Smooth muscle cell (in vitro differentiated cells): Measurements from ENCODE around the gene ZNF423. TPM values are rescaled to one million over a fixed set of nuclear protein-coding genes. Genes with fewer than 3 reads are reported as not detected.

Source experiments
- DNase-seq: peaks from one replicate; lab custom pipeline; 2025; ENCODE audit not compliant: unreplicated experiment; lab: John Stamatoyannopoulos, UW
- H2AFZ ChIP-seq: fragments of 200-600 bp; sonication (generic); 2 replicates; pipeline ENCODE4 v1.6.0; 2016; ENCODE audit warnings: antibody characterized with exemption, low read depth, mild to moderate bottlenecking
- H3F3A ChIP-seq: fragments of 200-600 bp; sonication (generic); 2 replicates; pipeline ENCODE4 v1.6.0; 2017; ENCODE audit warnings: antibody characterized with exemption, low read depth
- H3K27ac ChIP-seq: fragments of 200-600 bp; sonication (generic); 2 replicates; pipeline ENCODE4 v1.5.1; 2016; ENCODE audit warnings: low read depth, mild to moderate bottlenecking
- H3K27me3 ChIP-seq: fragments of 200-600 bp; sonication (generic); 2 replicates; pipeline ENCODE4 v1.6.1; 2016; ENCODE audit warnings: low read depth, mild to moderate bottlenecking
- H3K36me3 ChIP-seq: fragments of 200-600 bp; sonication (generic); 2 replicates; pipeline ENCODE4 v1.5.1; 2016; ENCODE audit warnings: low read depth
- H3K4me1 ChIP-seq: fragments of 200-600 bp; sonication (generic); 2 replicates; pipeline ENCODE4 v1.5.1; 2016; ENCODE audit warnings: low read depth
- H3K4me2 ChIP-seq: fragments of 200-600 bp; sonication (generic); 2 replicates; pipeline ENCODE4 v1.6.0; 2016; ENCODE audit warnings: mild to moderate bottlenecking
- H3K4me3 ChIP-seq: fragments of 200-600 bp; sonication (generic); 2 replicates; pipeline ENCODE4 v1.5.1; 2016; ENCODE audit warnings: mild to moderate bottlenecking
- H3K79me2 ChIP-seq: fragments of 200-600 bp; sonication (generic); 2 replicates; pipeline ENCODE4 v1.6.0; 2016; ENCODE audit warnings: low read depth, mild to moderate bottlenecking
- H3K9ac ChIP-seq: fragments of 200-600 bp; sonication (generic); 2 replicates; pipeline ENCODE4 v1.6.0; 2016; ENCODE audit warnings: low read depth
- H3K9me3 ChIP-seq: fragments of 200-600 bp; sonication (generic); replicated peaks from 2 replicates; pipeline ENCODE4 v1.5.1; 2016; ENCODE audit warnings: low read depth
- H4K20me1 ChIP-seq: fragments of 200-600 bp; sonication (generic); 2 replicates; pipeline ENCODE4 v1.6.0; 2016; ENCODE audit warnings: low read depth
- WGBS: methylation state at CpG from one replicate; pipeline ENCODE4 v1.1.7; 2016; ENCODE audit warnings: low lambda C conversion rate; 5-methylcytosine and 5-hydroxymethylcytosine counted together
- polyA plus RNA-seq: library from polyadenylated mRNA; unstranded; fragments of >200 nt; fragmentation: Nextera tagmentation; extraction: Ambion mirVana; gene quantifications from 2 replicates; pipeline ENCODE4 v1.2.1, GENCODE V29; 2016
- total RNA-seq: library from RNA; depleted of rRNA; stranded (reverse); fragments of >200 nt; gene quantifications from 2 replicates; pipeline ENCODE4 v1.2.3, GENCODE V29; 2014
- TF ChIP-seq, protein P1 (sequence below): fragments of 200-600 bp; sonication (generic); IDR thresholded peaks from 2 replicates; pipeline ENCODE4 v1.5.1; 2017; ENCODE audit warnings: borderline replicate concordance, mild to moderate bottlenecking, antibody characterized with exemption; ENCODE audit not compliant: insufficient read depth, poor library complexity, severe bottlenecking

ZNF423 gene
- total and polyA plus RNA-seq, 2 experiments from 2014 or later, result 6.9 to 7.0 TPM

DNA sequence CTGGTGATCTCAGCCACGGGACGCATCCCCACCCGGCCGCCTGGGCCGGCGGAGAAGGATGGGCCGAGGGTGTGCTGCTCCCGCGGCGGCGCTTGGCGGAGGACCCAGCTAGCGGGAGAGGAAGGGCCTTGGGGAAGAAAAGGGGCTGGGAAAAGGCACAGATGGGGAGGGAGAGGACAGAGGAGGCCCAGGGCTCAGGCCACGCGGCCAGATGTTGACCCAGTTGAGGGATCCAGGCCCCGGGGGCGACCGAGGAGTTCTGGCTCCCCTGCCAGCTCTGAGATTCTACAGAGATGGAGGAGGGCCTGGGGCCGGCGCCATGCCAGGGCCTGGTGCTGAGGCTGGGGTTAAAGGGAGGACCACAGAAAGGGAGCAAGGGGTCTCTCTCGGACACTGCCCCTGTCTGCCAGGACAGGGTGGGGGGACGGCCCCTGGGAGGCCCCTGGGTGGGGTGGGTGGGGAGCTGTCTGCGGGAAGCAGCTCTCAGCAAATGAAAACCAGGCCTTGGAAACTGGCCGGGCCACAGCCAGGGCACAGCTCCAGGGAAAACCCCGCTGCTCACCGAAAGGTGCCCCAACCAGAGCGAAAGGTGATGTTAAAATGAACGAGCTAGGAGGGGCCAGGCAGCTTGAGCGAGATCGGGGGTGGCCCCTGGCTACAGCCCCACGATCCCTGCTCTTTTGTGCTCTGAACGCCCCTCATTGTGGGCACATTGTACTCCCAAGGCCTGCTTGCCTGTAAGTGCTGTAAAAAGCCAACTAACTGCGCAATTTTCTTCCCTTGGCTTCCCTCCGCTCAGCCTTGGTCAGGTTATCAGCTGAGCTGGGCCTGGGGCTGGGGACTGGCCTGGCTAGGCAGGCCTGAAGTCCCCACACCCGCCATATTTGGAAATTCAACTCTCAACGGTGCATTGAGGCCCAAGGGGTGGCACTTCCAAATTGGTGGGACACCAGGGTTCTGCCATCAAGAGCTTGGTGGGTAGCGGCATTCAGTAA is 191.4 kb downstream of the ZNF423 start:
- H2AFZ ChIP-seq, result no peak overlapping the region
- H3K79me2 ChIP-seq, result no peaks in the 10 kb centered on the region
- H3K4me2 ChIP-seq, result no peak overlapping the region
- WGBS, result 86% methylated on average over 32 of the region's 37 CpGs
- H3K27ac ChIP-seq, result no peak overlapping the region
- DNase-seq, result no peak
- H3K36me3 ChIP-seq, result no peaks in the 10 kb centered on the region
- H3K9me3 ChIP-seq, result no peaks in the 10 kb centered on the region
- no peaks in the 10 kb centered on the region for H3F3A ChIP-seq
- TF ChIP-seq, protein P1, sequence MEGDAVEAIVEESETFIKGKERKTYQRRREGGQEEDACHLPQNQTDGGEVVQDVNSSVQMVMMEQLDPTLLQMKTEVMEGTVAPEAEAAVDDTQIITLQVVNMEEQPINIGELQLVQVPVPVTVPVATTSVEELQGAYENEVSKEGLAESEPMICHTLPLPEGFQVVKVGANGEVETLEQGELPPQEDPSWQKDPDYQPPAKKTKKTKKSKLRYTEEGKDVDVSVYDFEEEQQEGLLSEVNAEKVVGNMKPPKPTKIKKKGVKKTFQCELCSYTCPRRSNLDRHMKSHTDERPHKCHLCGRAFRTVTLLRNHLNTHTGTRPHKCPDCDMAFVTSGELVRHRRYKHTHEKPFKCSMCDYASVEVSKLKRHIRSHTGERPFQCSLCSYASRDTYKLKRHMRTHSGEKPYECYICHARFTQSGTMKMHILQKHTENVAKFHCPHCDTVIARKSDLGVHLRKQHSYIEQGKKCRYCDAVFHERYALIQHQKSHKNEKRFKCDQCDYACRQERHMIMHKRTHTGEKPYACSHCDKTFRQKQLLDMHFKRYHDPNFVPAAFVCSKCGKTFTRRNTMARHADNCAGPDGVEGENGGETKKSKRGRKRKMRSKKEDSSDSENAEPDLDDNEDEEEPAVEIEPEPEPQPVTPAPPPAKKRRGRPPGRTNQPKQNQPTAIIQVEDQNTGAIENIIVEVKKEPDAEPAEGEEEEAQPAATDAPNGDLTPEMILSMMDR, result no peak
- H4K20me1 ChIP-seq, result peaks cover 6% of the 10 kb centered on the region
- H3K9ac ChIP-seq, result no peak overlapping the region
- H3K4me3 ChIP-seq, result no peak overlapping the region
- no peaks in the 10 kb centered on the region for H3K27me3 ChIP-seq
- H3K4me1 ChIP-seq, result peaks cover 8% of the 10 kb centered on the region

DNA sequence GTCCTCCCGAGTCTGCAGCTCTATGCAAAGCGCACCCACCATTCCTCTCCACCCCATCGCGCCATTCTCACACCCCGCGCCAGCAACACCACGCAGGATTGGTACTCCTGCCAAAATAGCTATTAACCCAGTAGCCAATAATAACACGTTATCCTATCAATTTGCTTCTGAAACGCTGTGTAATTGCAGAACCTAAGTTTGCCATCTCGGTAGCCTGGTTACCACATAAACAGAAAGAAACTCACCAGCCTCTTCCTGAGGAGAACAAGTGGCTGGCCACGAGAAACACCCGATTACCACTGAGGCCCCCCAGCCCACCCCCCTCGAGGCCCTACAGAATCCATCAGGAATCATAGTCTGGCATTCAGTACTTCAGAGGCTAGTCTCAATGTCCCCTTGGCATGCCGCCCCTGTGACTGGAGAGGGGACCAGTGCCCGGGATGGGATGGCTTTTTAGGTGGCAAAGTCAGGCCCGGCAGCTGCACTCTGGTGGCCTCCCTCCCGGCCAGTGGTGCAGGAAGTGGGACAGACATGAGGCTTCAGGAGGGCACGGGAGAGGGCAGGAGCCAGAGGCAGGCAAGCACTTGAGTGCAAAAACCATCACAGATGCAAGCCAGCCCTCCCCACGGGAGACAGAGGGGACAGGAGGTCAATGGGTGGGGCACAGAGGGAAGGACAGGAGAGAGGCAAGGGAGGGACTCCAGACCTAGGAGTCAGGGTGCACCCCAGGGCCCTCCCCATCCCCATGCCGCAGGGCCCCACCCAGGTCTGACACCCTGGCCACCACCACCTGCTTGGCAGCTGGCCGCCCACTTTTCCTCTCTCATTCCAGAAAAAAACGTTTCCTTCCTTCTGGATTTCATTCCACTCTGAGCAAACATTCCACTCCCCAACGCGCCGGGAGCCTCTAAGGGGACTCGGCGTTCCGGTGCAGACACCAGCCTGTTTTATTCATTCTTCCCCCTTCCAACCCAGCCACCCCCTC is 192.5 kb downstream of the ZNF423 start:
- Histone ChIP-seq H3K4me1 (peaks cover 8% of the 10 kb centered on the region), H3K27ac (no peak overlapping the region), H3K9ac (no peak overlapping the region), H3K4me2 (no peak overlapping the region), H2AFZ (no peak overlapping the region), H3K79me2 (no peaks in the 10 kb centered on the region), H3F3A (no peaks in the 10 kb centered on the region), H3K27me3 (no peaks in the 10 kb centered on the region), H4K20me1 (peaks cover 3% of the 10 kb centered on the region), H3K9me3 (no peaks in the 10 kb centered on the region), H3K36me3 (no peaks in the 10 kb centered on the region), H3K4me3 (no peak overlapping the region)
- TF ChIP-seq, protein P1, result no peak
- DNase-seq, result no peak
- 87% methylated on average over 27 of the region's 28 CpGs for WGBS

DNA sequence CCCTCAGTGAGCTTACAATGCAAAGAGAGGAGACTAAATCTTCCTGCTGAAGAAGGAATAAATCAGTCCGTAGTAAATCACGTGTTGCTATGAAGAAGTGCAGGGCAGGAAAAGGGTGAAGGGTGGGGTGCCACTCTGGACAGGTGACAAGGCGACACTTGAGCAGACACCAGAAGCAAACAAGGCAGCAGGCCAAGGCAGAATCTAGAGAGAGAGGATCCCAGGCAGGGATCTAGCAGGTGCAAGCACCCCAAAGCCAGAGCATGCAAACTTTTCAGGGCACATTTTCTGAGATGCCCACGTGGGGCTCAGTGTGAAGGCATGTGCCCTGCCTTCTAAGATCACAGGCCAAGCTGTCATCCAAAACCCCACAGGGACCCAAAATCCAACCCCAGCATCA is 193.3 kb downstream of the ZNF423 start:
- H3K4me3 ChIP-seq, result no peak overlapping the region
- H3K27ac ChIP-seq, result no peak overlapping the region
- H3K9me3 ChIP-seq, result no peaks in the 10 kb centered on the region
- H3K36me3 ChIP-seq, result no peaks in the 10 kb centered on the region
- H3K27me3 ChIP-seq, result no peaks in the 10 kb centered on the region
- DNase-seq, result no peak
- H3F3A ChIP-seq, result no peaks in the 10 kb centered on the region
- H3K4me1 ChIP-seq, result peaks cover 8% of the 10 kb centered on the region
- peaks cover 3% of the 10 kb centered on the region for H4K20me1 ChIP-seq
- no peaks in the 10 kb centered on the region for H3K79me2 ChIP-seq
- 97% methylated on average over 4 of the region's 4 CpGs for WGBS
- TF ChIP-seq, protein P1, result no peak
- H2AFZ ChIP-seq, result no peak overlapping the region
- H3K4me2 ChIP-seq, result no peak overlapping the region
- H3K9ac ChIP-seq, result no peak overlapping the region
